ENCODE measurements around the gene IQGAP2. TPM values are rescaled to one million over a fixed set of nuclear protein-coding genes. Genes with fewer than 3 reads are reported as not detected.

The IQGAP2 gene
- total RNA-seq, 1 donor from 2014 or later = 8.8 TPM

GRCh38 chr5:76438025-76438424, 34.9 kb downstream of the IQGAP2 start:
- Mint-ChIP-seq H3K4me1 (ENCODE audit: unreplicated experiment) (no peaks in the 10 kb centered on the region), H3K9me3 (ENCODE audit: unreplicated experiment) (peaks cover 17% of the 10 kb centered on the region), H3K36me3 (ENCODE audit: unreplicated experiment) (peaks cover 2% of the 10 kb centered on the region), H3K27me3 (ENCODE audit: unreplicated experiment) (peaks cover 8% of the 10 kb centered on the region), H3K27ac (ENCODE audit: unreplicated experiment) (no peak overlapping the region), H3K4me3 (ENCODE audit: unreplicated experiment) (no peak overlapping the region)
- TF ChIP-seq CTCF (IDR thresholded peaks at IDR 0.05) = no peak
- no peak for DNase-seq (ENCODE audit: extremely low spot score, unreplicated experiment)

- peaks cover 17% of the 10 kb centered on the region for H3K9me3 Mint-ChIP-seq (ENCODE audit: unreplicated experiment)
- no peaks in the 10 kb centered on the region for H3K4me1 Mint-ChIP-seq (ENCODE audit: unreplicated experiment)
- H3K27ac Mint-ChIP-seq (ENCODE audit: unreplicated experiment) = no peak overlapping the region
- H3K4me3 Mint-ChIP-seq (ENCODE audit: unreplicated experiment) = no peak overlapping the region
- no peak for DNase-seq (ENCODE audit: extremely low spot score, unreplicated experiment)
- peaks cover 4% of the 10 kb centered on the region for H3K27me3 Mint-ChIP-seq (ENCODE audit: unreplicated experiment)
- H3K36me3 Mint-ChIP-seq (ENCODE audit: unreplicated experiment) = peaks cover 2% of the 10 kb centered on the region
- TF ChIP-seq CTCF (IDR thresholded peaks at IDR 0.05) = no peak
These were observed 36.1 kb downstream of the IQGAP2 start for GRCh38 chr5:76439201-76439600.

- no peak overlapping the region for H3K27ac Mint-ChIP-seq (ENCODE audit: unreplicated experiment)
- H3K27me3 Mint-ChIP-seq (ENCODE audit: unreplicated experiment) = peaks cover 3% of the 10 kb centered on the region
- H3K9me3 Mint-ChIP-seq (ENCODE audit: unreplicated experiment) = peaks cover 17% of the 10 kb centered on the region
- DNase-seq (ENCODE audit: extremely low spot score, unreplicated experiment) = no peak
- peaks cover 2% of the 10 kb centered on the region for H3K36me3 Mint-ChIP-seq (ENCODE audit: unreplicated experiment)
- no peak for TF ChIP-seq CTCF (IDR thresholded peaks at IDR 0.05)
- no peaks in the 10 kb centered on the region for H3K4me1 Mint-ChIP-seq (ENCODE audit: unreplicated experiment)
- H3K4me3 Mint-ChIP-seq (ENCODE audit: unreplicated experiment) = no peak overlapping the region
These were observed 36.8 kb downstream of the IQGAP2 start for GRCh38 chr5:76439929-76440328.

- no peak for TF ChIP-seq CTCF (IDR thresholded peaks at IDR 0.05)
- H3K9me3 Mint-ChIP-seq (ENCODE audit: unreplicated experiment) = peaks cover 6% of the 10 kb centered on the region
- peaks cover 2% of the 10 kb centered on the region for H3K36me3 Mint-ChIP-seq (ENCODE audit: unreplicated experiment)
- H3K4me3 Mint-ChIP-seq (ENCODE audit: unreplicated experiment) = no peak overlapping the region
- H3K27me3 Mint-ChIP-seq (ENCODE audit: unreplicated experiment) = peaks cover 5% of the 10 kb centered on the region
- no peak for DNase-seq (ENCODE audit: extremely low spot score, unreplicated experiment)
- no peaks in the 10 kb centered on the region for H3K4me1 Mint-ChIP-seq (ENCODE audit: unreplicated experiment)
- no peak overlapping the region for H3K27ac Mint-ChIP-seq (ENCODE audit: unreplicated experiment)
These were observed 38.0 kb downstream of the IQGAP2 start for GRCh38 chr5:76441101-76441500.

- Mint-ChIP-seq H3K27me3 (ENCODE audit: unreplicated experiment) (peaks cover 5% of the 10 kb centered on the region), H3K9me3 (ENCODE audit: unreplicated experiment) (peaks cover 6% of the 10 kb centered on the region), H3K4me3 (ENCODE audit: unreplicated experiment) (no peak overlapping the region), H3K4me1 (ENCODE audit: unreplicated experiment) (no peaks in the 10 kb centered on the region), H3K36me3 (ENCODE audit: unreplicated experiment) (peaks cover 2% of the 10 kb centered on the region), H3K27ac (ENCODE audit: unreplicated experiment) (no peak overlapping the region)
- no peak for DNase-seq (ENCODE audit: extremely low spot score, unreplicated experiment)
- TF ChIP-seq CTCF (IDR thresholded peaks at IDR 0.05) = no peak
These were observed 39.0 kb downstream of the IQGAP2 start for GRCh38 chr5:76441890-76442673.
